Stimulated activated CD4-positive, alpha-beta T cell treated with anti-CD3 and anti-CD28 coated beads, Interleukin-1b, Interleukin-23, amount 100 ng/mL, for 4 hours (primary cell): ENCODE data around the gene ELF4.
"Not testable (repeated sequence)": the region's sequence is repeated elsewhere in the genome, so short reads cannot be mapped to it uniquely, and the experiment has no call there.

Experiments used
- DNase-seq, 2 donors: peaks; one replicate each; pipeline ENCODE4 v3.0.0-alpha.2; 2020; ENCODE audit warnings: low read depth in 2 of 2

Gene ELF4

DNA sequence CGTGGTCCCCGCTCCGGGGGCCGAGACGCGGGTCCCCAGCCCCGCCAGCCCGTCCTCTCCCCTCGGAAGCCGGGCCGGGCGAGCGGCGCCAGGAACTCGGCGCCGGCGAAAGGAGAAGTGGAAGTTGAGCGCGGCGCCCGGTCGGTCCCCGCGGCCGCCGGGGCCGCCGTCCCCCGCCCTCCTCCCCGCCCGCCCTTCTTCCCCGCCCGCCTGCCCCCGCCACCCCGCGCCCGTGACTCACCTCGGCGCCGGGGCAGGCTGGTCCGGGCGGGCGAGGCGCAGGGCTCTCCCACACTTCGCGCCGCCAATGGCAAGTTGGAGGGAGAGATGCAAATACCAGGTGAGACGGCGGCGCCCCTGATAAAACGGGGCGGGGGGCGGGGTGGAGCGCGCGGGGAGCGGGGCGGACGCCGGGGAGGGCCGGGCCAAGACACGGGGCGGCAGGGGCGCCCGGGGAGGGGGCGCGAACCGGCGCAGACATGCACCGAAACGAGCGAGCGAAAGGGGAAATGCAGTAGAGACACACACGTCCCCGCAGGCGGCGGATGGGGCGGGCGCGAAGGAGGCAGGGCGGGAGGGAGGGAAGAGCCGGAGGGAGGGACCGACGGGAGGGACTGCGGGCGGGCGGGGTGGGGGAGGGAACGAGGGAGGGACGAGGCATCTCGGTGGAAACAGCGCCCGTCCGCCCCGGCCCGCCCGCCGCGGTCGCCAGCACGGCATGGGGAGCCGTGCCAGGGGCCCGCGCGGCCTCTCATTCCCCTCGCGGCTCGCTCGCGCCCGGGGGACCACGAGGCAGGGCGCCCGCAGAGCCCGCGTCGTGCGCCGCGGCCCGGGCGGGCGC is at the start of gene ELF4:
Gene ELF4 (minus strand): TSS at position 119 of the 841 bp plus-strand sequence. CDS start 29,167 bp downstream, outside the sequence.
- peak; percentile 47 to 51 for DNase-seq

GRCh38 chrX:130159776-130160175 is 49.5 kb upstream of the ELF4 start:
- no peak for DNase-seq

- DNase-seq, result no peak
Observed at GRCh38 chrX:130158311-130158710, 48.0 kb upstream of the ELF4 start.

GRCh38 chrX:130155564-130155963 is 45.3 kb upstream of the ELF4 start:
- DNase-seq, result no peak

DNA sequence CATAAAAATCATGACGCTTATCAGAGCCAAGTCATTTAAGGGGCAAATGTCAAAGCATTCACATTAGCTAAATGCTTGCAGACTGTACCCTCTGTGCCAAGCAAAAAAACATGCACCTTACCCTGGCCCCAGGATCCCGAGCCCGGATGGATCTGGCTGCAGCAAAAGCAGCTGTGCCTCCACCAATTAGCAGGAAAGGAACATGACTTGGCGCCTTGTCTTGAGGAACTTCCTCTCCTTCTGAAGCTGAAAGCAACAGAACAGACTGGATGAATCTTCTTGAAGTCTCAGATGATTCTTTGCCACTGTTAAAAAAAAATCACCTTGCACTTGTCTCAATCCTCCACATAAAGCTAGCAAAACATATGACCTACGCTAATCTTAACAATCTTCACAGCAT is 37.3 kb upstream of the ELF4 start:
- no peak for DNase-seq

- DNase-seq, result no peak
Observed at GRCh38 chrX:130145123-130145522, 34.8 kb upstream of the ELF4 start.

DNA sequence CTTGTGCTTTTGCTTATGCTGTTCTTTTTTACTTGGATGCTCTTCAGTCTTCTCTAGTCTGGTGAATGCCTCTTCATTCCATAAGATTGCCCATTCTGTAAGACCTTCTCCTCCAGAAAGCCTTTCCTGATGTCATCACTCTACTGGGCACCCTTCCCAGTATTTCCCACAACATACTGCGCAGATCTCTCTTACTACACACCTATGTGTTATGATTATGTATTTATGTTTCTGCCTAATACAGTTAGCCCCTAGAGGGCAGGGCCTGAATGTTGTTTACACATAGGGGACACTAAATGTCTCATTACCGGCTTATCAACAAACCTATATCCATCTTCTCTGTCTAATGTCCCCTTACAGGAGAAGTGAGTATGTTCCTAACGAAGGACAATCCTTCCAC is 34.2 kb upstream of the ELF4 start:
- DNase-seq, result no peak

- DNase-seq, result no peak
Observed at GRCh38 chrX:130139474-130140201, 29.3 kb upstream of the ELF4 start.

DNA sequence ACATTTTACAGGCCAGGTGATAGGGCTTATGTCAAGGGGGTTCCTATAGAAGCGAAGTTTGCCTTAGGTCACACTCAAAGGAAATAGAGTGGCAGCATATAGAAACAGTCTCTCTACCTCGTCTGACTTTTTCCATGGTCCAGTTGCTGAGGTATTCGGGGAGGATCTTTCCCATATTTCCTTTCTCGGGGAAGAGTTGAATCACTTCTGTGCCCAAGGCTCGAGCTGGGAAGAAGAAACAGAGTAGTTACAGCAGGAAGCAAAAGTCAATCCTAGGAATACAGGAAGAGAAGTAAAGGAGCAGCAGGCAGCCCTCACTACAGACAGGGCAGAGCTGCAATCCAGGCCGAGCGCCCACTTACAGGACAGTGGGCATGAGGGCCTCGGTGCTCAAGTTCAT is 26.7 kb upstream of the ELF4 start:
- no peak for DNase-seq

DNA sequence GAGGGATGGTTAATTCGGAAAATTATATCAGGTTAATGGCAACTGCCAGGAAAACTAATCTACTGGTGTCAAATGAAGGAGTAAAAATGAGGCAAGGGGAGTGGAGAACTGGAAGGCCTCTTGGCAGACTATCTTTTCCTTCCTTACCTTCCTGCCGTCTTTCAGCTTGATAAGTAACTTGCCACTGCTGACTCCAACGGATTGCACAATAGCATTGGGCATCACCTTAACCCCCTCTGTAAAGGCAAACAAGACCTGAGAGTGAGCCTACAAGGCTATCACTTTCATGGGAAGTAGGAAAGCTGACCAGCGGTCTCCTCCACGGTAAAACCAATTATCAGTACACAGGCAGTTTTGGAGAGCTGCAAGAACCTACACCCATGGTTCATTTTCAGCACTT is 26.2 kb upstream of the ELF4 start:
- no peak for DNase-seq

GRCh38 chrX:130130990-130131389 is 20.7 kb upstream of the ELF4 start:
- DNase-seq, result no peak

DNA sequence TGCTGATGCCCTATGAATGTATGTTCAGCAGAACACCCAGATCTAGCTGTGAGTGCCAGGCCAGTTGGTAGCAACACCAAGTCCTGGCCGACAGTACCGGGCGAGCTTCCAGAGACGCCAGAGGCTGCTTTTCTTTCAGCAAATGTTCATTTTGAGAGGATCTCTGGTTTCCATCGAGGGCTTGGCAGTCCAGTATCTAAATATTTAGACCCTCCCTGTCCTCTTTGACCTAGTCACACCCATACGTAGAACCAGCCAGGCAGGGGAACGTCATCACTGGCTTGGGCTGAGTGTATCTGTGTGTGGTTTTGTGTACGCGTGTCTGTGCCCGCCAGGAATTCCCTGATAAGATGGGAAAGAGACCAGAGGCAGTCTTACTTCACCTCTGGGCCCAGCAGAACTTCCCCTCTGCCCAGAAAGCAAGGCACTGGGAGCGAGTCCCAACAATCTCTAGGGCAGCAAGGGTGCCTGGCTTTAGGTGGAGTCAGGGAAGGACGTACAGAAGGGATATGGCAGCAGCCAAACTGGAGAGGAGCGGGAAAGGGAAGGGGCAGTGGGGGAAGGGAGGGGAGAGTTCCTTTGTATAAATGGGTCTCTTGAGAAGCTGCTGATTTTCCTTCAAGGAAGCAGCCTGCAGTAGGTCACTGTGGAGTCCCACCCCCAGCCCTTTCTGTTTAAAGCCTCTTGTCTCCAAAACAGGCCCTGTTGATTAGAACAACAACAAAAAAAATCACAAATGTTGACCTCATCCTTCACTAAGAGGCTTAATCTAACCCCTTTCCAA is 15.0 kb upstream of the ELF4 start:
- no peak for DNase-seq

DNA sequence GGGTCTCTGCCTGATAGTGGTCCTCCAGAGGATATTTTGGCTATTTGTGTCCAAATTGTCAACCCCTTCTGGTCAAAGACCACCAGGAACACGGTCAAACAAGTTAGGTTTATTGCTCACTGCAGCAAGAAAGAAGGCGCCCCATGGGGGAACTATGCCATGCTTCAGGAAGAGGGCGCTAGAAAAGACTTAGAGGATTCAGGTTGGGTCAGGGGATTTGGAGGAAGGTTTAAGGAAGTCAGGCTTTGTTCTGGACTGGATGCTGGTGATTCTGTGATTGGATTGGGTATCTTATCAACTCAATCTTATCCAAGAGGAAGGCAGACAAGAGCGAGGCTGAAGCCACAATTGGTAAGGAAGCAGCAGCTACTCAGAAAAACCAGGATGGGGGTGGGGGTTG is 14.3 kb upstream of the ELF4 start:
- DNase-seq, result no peak

DNA sequence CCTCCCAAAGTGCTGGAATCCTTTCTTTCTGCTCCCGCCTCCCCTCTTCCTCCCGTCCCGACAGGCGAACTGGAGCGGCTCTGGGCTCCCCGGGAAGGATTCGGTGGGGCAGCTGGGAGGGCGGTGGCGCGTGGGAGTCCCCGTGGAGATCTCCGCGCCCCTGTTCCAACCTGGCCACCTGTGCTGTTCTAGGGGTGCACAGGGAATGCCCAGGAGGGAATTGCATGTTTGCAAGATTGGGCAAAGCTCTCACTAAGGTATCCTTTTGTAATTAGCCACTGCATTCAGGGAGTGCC is 11.2 kb upstream of the ELF4 start:
- DNase-seq, result no peak

- DNase-seq, result peak; percentile 43 to 60
Observed at GRCh38 chrX:130120746-130121504, 10.6 kb upstream of the ELF4 start.

- DNase-seq, result no peak
Observed at GRCh38 chrX:130120321-130120731, 10.0 kb upstream of the ELF4 start.

- no peak for DNase-seq
Observed at GRCh38 chrX:130119312-130119898, 9.1 kb upstream of the ELF4 start.

DNA sequence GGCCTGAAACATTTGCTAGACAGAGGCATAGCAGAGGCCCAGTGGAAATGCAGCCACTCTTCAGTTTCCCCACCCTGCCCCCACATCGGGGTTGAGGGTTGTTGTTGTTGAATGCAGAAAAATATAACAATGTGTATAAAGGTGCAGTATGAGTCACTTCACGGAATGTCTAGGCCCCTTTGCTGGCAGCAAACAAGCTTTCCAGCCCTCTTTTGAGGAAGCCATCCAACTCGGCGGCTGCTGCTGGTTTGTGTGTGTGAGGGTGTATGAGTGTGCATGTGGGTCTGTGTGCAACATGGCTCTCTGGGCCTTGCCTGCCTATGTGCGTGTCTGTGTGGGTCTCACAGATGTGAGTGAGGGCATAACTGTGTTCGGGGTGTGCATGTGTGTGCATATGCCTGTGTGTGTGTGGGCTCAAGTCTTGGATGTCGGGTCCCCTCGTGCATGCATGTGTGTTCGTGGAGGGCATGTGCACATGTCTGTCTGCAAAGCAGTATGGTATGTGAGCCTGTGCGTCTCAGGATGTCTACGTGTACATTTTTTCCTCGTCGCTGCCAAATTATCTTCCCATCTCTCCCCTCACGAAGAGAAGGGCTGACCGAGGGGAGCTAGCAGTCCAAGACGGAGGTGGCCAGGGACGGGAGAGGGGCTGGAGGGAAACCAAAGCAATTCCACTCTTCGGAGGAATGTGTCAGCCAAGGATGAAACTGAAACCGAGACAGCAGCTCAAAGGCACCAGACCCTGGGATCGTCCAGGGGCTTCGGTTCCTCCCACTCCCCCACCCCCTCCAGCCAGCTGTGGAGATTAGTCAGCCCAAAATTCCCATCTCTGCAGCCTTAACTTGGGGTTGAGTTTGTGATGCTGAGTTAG is 8.4 kb upstream of the ELF4 start:
- DNase-seq, result no peak

GRCh38 chrX:130117166-130117565 is 6.9 kb upstream of the ELF4 start:
- no peak for DNase-seq

DNA sequence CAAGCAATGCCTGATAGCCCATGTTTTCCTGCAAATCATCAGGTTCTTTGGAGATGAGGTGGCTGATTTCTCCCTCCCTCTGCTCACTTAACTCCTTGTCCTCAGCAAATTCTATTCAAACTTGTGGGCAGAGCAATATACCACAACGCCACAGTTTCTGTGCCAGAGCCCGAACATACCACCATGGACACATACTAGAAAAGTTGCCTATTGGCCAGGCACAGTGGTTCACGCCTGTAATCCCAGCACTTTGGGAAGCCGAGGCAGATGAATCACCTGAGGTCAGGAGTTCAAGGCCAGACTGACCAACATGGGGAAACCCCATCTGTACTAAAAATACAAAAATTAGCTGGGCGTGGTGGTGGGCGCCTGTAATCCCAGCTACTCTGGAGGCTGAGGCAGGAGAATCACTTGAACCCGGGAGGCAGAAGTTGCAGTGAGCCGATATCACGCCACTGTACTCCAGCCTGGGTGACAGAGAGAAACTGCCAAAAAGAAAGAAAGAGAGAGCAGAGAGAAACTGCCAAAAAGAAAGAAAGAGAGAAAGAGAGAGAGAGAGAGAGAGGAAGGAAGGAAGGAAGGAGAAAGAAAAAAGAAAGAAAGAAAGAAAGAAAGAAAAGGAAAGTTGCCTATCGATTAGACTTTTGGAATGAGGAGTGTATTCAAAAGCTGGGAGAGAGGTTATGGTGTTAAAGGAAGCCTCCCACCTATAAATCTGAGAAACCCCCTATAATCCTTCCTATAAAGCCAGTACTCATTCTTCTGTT is 5.0 kb upstream of the ELF4 start:
- not testable (repeated sequence) for DNase-seq
